Transverse colon (tissue), 4 donors: ENCODE measurements around the gene SLF2.

Experiments used
- EP300 ChIP-seq: sonication (generic); formaldehyde crosslinking; IDR thresholded peaks from one replicate; pipeline ENCODE4 v1.6.1; 2017; ENCODE audit warnings: antibody characterized with exemption, low read depth
- POLR2A ChIP-seq: fragments of 450-650 bp; IDR thresholded peaks from one replicate; pipeline ENCODE4 v1.6.1; 2016; ENCODE audit warnings: antibody characterized with exemption, mild to moderate bottlenecking, moderate library complexity
- POLR2AphosphoS5 ChIP-seq, 3 donors: sonication (generic); formaldehyde crosslinking; IDR thresholded peaks; one replicate each; pipeline ENCODE4 v1.6.1; 2016; ENCODE audit warnings: antibody characterized with exemption in 3 of 3
- TF ChIP-seq, protein P1 (sequence below), 5 experiments: fragments of 200-600 bp in 3 of 5; fragments of 450-650 bp in 2 of 5; sonication (generic) in 3 of 5; IDR thresholded peaks; 1 replicate in 2 of 5; 2 replicates in 3 of 5; pipeline ENCODE4 v1.5.1; 2016 to 2017; ENCODE audit warnings: antibody characterized with exemption in 5 of 5, inconsistent platforms in 3 of 5, mild to moderate bottlenecking in 2 of 5, moderate library complexity in 1 of 5

GRCh38 chr10:100972115-100972903, 59.5 kb downstream of the SLF2 start:
- TF ChIP-seq, protein P1, sequence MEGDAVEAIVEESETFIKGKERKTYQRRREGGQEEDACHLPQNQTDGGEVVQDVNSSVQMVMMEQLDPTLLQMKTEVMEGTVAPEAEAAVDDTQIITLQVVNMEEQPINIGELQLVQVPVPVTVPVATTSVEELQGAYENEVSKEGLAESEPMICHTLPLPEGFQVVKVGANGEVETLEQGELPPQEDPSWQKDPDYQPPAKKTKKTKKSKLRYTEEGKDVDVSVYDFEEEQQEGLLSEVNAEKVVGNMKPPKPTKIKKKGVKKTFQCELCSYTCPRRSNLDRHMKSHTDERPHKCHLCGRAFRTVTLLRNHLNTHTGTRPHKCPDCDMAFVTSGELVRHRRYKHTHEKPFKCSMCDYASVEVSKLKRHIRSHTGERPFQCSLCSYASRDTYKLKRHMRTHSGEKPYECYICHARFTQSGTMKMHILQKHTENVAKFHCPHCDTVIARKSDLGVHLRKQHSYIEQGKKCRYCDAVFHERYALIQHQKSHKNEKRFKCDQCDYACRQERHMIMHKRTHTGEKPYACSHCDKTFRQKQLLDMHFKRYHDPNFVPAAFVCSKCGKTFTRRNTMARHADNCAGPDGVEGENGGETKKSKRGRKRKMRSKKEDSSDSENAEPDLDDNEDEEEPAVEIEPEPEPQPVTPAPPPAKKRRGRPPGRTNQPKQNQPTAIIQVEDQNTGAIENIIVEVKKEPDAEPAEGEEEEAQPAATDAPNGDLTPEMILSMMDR (IDR thresholded peaks at IDR 0.05) = no peak
- no peak for TF ChIP-seq EP300
- no peak for TF ChIP-seq POLR2A
- no peak for TF ChIP-seq POLR2AphosphoS5 (IDR thresholded peaks at IDR 0.05)
